Tracheal epithelial cell (primary cell): ENCODE results near the gene F2RL1. TPM values are rescaled to one million over a fixed set of nuclear protein-coding genes. Genes with fewer than 3 reads are reported as not detected.

ENCODE experiments used
- total RNA-seq: library from RNA; depleted of rRNA; stranded (reverse); fragments of >200 nt; gene quantifications from 2 replicates; pipeline ENCODE4 v1.2.1, GENCODE V29; 2014

Gene F2RL1
- 32.2 and 94.9 TPM in 2 replicates for total RNA-seq

GRCh38 chr5:76818844-76819831 lies at the start of gene F2RL1:
Gene F2RL1 (plus strand): TSS chr5:76819030. CDS start chr5:76819183, 153 bp downstream.

GRCh38 chr5:76849419-76850291 lies 30.8 kb downstream of the F2RL1 start, which contains the start of gene S100Z:
Gene S100Z (plus strand): TSS chr5:76850014. CDS start chr5:76875360, 25,346 bp downstream.

Other genes starting within 250 kb of the F2RL1 start
- gene F2RL2, start 195.6 kb upstream of the F2RL1 start, total RNA-seq: not detected in 2 replicates
- gene F2R, start 102.9 kb upstream of the F2RL1 start, total RNA-seq: 19.8 and 25.6 TPM in 2 replicates
- not detected in 2 replicates for gene S100Z, start 31.0 kb downstream of the F2RL1 start, total RNA-seq
- 0.24 TPM in 1 of 2 replicates, not detected in the other for gene CRHBP, start 134.0 kb downstream of the F2RL1 start, total RNA-seq
- gene AGGF1, start 211.4 kb downstream of the F2RL1 start, total RNA-seq: 23.1 and 28.1 TPM in 2 replicates